Activated CD8-positive, alpha-beta memory T cell treated with anti-CD3 and anti-CD28 coated beads, Interleukin-2, amount 50 U/mL, for 4 hours (primary cell): ENCODE measurements around the gene TBC1D13.
"Not testable (repeated sequence)": the region's sequence is repeated elsewhere in the genome, so short reads cannot be mapped to it uniquely, and the experiment has no call there.

Experiments used
- DNase-seq: peaks from one replicate; pipeline ENCODE4 v3.0.0-alpha.2; 2020

The TBC1D13 gene

GRCh38 chr9:128847803-128848202 is 60.8 kb downstream of the TBC1D13 start:
- DNase-seq, result no peak

GRCh38 chr9:128851024-128851423 is 64.0 kb downstream of the TBC1D13 start:
- DNase-seq, result not testable (repeated sequence)

GRCh38 chr9:128851779-128852600 is 64.9 kb downstream of the TBC1D13 start:
- not testable (repeated sequence) for DNase-seq

- not testable (repeated sequence) for DNase-seq
Observed at GRCh38 chr9:128852646-128853045, 65.6 kb downstream of the TBC1D13 start.

- not testable (repeated sequence) for DNase-seq
Observed at GRCh38 chr9:128854454-128854853, 67.4 kb downstream of the TBC1D13 start.

- not testable (repeated sequence) for DNase-seq
Observed at GRCh38 chr9:128858476-128858875, 71.4 kb downstream of the TBC1D13 start.
